DMS 273 (cell line): ENCODE data around the gene GHRHR.
A peak's percentile ranks its signal among the peaks of the same experiment; 100 is the strongest.

ENCODE experiments used
- DNase-seq: peaks from one replicate; lab custom pipeline; 2025; ENCODE audit not compliant: unreplicated experiment; lab: John Stamatoyannopoulos, UW

Gene GHRHR

DNA sequence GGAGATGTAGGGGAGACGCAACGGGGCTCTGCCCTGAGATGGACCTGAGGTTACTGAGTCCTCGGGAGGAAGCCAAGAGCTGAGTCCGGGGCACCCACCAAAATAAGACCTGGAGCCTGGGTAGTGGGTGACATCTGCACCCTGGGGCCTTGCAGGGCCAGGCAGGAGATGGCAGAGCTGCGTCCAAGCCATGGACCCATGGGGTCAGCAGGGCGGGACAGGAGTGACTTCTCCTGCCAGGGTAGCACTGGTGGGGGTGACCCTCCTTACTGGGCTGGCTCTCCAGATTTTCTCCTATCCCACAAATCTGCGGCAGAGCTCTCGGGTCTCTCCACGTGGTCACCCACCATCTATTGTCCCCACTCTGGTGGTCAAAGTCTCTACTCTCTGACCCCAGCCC lies 2.1 kb downstream of the GHRHR start:
- DNase-seq, result no peak

DNA sequence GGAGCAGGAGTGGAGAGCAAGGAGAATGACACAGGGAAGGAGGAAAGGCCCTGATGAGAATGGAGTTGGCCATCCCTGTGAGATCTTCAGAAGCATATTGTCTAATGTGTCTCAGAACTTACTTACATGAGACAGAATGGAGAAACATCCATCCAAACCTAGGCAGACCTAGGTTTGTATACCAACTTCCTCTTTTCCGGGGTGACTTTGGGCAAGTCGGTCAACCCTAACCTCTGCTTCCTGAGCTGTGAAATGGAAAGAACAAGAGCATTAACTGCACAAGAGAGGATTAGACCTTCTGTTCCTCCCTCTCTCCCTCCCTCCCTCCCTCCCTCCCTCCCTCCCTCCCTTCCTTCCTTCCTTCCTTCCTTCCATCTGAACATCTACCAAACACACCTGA lies 4.5 kb downstream of the GHRHR start:
- DNase-seq, result no peak

DNA sequence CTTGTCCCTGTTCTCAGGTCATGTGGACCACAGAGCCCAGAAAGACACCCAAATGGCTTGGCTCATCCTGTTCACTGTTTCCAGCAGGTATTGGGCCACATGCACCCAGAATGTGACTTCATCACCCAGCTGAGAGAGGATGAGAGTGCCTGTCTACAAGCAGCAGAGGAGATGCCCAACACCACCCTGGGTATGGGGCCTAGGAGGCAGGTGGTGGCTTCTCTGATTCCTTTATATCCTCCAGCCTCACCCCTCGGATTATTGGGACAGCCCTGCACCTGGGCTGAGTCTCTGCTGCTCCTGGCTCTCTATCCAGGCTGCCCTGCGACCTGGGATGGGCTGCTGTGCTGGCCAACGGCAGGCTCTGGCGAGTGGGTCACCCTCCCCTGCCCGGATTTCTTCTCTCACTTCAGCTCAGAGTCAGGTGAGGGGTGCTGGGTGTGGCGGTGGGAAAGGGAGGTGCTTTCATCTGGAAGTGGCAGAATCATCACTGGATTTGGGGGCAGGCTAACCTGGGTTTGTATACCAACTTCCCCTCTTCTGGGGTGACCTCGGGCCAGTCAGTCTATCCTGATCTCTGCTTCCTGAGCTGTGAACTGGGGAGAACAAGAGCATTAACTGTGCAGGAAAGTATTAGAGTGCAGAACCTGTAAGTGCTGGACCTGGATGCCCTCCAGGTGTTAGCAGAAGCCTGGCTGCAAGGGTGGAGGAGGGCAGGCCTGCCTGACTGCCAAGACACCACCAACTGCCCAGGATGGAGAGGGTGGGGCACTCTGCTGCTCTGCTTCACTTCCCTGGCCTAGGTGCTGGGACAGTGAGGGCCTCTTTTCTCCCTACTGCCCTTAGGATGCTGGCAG lies 5.2 kb downstream of the GHRHR start:
- no peak for DNase-seq

DNA sequence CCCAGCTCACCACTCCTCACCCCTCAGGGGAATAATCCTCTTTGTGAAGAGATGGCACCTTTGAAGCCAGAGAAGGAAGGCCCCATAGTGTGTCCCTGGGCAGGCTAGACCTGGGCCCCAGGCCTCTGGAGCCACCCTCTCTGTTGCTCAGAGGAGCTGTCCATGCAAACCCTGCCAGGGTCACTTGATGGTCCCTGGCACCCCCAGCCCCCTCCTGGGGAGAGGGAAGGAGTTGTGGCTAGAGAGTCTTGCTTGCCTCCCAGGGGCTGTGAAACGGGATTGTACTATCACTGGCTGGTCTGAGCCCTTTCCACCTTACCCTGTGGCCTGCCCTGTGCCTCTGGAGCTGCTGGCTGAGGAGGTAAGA lies 5.8 kb downstream of the GHRHR start:
- no peak for DNase-seq

DNA sequence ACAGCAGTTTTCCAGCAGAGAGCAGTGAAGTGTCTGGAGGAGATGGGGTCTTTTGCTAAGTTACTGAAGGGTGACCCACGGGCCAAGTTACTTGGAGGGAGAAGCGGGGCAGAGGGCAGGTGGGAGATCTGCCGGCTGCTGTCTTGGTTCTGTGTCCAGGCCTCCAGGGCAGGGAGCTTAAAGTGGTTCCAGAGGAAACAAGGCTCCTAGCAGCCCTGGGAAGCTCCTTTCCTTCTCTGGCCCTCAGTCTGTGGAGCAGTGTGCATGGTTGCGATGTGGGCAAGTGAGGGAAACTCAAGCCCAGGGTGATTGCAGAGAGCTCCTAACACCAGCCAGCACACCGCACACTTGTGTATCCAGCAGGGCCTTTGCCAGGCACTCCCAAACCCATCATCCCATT lies 6.3 kb downstream of the GHRHR start:
- DNase-seq, result no peak

DNA sequence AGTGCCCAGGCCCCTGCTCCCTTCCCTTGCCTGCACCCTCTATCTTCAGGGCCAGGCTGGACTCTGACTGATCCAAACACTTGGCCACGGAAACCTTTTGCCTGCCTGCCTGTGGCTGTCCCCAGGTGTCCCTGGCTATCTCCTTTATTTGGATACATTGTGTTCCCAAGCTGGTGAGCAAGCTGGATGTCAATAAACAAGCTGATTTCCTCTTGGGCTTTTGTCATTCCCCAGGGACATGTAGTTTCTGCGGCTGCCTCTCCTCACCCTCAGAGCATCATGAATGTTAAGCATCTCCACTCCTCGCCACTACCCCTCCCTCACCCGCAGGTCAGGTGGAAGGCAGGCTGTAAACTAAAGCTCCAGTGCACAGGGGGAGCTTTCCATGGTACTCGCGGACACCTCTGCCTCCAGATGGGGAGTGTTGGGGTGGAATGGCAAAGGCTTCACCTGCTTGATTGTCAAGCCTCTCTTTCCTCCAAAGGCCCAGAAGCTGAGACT lies 6.9 kb downstream of the GHRHR start:
- DNase-seq, result no peak

DNA sequence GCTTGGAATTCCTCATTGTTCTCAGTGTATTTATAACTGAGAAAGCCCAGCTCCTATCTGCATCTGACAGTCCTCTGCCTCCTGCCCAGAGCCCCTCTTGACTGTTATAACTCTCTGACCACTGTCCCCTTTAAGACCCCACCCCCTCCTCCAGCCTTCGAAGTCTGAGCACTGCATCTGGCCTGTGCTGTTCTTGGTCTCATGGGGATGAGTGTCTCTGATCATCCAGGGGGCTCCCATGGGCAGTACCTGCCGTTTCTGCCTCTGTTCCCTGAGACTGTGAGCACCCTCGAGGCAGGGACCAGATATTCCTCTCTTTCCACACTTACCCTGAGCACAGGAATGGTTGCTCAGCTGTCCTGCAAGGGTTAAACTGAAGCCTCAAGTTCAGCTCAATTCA lies 7.7 kb downstream of the GHRHR start:
- no peak for DNase-seq

DNA sequence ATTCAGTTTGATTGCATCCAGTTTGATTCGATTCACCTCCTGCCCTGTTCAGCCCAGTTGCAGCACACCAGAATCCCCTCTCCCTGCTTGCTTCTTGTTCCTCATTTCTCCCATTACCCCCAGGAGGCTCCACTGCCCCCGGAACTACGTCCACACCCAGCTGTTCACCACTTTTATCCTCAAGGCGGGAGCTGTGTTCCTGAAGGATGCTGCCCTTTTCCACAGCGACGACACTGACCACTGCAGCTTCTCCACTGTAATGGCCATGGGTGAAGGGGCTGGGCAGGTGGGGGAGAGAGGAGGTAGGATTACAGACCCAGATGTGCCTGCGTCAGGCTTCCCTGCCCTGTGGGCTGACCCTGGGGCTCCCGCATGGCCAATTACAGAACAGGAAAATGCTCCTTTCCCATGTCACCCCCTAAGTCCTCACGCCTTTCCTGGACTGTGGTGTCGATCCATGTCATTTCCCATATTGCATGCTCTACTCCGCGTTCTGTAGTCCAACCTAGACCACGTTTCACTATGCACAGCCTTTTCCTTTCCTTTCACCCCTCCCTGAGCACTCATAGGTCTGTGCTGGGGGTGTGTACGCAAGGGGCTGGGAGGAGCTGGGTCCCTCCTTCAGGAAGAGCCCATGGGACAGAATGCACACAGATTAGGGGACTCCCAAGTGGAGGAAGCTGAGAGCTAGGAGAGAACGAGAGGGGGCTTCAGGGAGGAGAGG lies 8.2 kb downstream of the GHRHR start:
- DNase-seq, result no peak

DNA sequence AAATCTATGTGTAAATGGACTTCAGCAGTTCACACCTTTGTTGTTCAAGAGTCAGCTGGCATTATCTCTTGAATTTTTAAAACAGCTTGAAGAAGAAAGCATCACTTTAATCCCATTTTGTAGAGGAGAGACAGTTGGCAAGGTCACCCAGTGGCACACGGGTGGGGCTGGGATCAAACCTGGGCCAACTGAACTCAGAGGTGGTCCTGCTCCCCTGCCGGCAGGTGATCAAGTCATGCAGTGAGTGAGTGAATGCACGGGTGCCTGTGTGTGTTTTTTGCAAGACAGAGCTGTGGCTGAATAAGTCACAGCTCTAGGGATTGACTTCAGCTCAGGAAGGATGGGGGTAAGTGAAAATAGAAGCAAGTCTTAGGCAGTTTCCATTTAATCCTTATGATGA lies 9.5 kb downstream of the GHRHR start:
- DNase-seq, result no peak

DNA sequence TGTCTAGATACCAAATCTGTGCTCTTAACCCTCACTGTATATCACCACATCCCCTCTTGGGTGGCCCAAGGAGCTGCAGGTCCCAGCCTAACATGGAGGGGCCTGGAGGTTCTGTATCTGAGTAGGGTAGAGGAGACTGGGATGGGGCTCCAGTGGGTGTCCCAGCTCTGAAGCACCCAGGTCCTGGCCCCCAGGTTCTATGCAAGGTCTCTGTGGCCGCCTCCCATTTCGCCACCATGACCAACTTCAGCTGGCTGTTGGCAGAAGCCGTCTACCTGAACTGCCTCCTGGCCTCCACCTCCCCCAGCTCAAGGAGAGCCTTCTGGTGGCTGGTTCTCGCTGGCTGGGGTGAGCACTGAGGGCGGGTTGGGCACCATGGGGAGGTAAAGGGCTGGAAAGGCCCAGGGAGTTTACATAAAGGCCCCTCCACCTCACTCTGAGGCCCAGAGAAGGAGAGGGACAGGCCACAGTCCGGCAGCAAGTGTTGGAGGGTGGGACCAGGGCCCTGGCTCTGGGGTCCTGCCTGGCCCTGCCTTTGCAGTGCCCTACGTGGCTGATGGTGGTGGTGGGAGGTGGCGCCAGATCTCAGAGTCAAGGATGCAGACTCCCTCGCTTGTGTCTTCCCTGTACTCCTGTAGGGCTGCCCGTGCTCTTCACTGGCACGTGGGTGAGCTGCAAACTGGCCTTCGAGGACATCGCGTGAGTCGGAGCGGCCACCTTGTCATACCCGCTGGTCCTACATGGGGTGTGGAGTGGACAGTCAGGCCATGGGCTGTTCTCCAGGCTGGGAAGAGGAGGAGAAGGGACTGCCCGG lies 10.2 kb downstream of the GHRHR start:
- DNase-seq, result no peak

DNA sequence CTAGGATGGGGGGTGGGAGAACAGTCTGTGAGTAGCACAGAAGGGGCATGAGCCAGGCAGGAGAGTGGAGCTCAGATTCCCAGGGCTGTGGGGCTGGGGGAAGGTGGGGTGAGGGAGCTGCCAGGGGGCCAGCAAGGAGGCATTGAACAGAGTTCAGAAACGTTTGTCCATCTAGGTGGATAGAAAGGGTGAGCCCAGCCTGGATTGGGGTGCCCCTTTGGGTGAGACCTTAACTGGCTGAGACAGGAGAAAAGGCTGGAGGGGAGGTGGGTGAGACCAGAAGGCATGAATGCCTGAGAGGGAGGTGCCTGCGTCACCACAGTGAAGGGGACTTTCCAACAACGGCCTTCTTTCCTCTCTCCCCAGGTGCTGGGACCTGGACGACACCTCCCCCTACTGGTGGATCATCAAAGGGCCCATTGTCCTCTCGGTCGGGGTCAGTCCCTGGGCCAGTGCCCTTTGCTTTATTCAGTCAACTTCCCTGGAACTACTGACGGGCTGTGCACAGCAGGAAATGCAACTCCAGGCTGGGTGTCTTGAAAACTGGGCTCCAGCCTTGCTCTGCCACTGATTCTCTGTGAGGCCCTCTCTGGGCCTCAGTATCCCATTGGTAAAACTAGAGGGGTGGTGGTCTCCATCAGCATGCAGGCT lies 11.0 kb downstream of the GHRHR start:
- DNase-seq, result peak; percentile 82

DNA sequence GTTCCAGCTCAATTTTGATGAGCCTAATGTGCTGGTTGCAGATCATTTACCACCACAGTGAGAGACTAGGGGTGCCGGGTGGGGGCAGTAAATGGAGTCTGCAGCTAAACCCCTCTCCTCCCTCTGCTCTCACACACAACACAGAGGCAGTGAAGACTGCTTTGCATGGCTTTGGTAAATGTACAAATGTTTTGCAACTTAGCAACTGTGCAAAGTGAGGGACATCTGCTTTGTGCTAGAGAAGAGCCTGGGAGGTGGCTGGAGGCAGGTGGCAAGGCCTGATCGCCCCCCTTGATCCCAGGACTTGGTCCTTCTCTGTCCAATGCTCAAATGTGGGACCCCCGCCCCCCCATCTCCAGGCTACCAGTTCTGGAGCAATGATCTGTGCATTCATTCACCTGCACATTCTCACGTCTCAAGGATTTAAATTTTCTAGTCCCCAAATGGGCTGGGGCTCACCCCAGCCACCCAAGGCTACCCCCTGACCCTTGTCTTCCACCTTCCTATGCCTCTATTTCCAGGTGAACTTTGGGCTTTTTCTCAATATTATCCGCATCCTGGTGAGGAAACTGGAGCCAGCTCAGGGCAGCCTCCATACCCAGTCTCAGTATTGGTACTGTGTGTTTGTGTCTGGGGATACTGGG lies 11.6 kb downstream of the GHRHR start:
- DNase-seq, result no peak

DNA sequence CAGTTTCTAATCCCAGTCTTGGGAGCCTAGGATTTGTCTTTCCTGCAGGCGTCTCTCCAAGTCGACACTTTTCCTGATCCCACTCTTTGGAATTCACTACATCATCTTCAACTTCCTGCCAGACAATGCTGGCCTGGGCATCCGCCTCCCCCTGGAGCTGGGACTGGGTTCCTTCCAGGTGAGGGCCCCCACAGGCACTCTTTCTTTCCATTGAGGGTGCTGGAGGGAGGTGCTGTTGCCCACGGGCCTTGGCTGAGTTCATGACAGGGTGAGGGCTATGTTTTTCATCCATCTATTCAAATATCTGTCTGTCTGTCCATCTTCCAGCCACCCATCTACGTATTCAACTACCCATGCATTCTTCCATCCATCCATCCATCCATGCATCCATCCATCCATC lies 12.6 kb downstream of the GHRHR start:
- DNase-seq, result no peak

DNA sequence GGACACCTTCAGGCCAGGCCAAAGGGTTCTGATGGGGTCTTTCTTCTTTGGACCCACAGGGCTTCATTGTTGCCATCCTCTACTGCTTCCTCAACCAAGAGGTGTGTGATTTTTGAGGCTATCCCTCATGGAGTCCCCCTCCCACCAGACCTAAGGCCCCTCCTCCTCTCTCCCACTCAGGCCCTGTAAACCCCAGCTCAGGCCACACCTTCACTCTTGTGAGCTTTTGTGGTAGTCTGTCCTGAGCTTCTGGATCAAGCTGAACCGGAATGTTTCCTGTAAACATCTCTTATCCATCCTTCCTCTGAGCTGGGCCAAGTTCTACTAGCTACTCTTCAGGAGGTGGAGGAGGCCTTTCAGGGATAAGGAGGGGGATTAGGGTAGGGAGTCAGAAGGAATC lies 13.5 kb downstream of the GHRHR start:
- DNase-seq, result no peak

DNA sequence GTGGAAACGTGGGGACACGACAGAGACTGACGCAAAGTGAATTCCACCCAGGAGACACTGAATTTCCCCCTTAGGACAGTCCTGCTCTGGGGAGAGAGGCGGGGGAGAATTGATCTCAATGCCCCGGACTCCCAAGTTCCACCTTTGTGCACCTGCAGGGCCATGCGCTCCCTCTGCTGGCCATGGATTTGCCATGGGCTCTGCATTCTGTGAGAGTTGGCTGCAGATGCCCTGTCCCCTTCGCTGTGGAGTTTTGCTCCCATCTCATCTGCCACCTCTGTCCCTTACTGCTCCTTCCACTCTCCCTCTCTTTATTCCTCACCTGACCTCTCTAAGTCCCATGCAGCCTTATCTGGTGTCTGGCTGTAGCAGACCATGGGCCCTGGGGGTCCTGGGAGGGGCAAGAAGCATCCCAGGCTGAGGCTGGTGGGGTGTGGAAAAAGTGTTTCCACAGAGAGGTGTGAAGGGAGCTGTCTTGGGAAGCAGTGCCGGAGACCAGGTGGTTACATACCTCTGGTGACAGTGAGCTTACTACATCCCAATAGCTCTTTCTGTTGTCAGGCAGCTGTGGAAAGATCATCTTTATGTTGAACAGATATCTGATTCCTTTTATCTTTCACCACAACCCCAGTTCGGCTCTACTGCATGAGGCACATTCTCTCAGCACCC lies 14.3 kb downstream of the GHRHR start:
- peak; percentile 84 for DNase-seq

DNA sequence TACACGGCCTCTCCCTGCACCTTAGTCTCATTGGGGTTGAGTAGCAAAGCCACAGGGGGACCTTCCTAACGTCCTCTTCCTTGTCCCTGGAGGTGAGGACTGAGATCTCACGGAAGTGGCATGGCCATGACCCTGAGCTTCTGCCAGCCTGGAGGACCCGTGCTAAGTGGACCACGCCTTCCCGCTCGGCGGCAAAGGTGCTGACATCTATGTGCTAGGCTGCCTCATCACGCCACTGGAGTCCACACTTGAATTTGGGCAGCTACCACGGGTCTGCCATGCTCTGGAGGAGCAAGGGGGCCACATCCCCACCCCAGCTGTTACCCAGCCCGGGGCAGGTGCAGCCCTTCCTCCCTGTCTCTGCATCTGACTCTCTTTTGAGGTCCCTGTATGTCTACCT lies 15.3 kb downstream of the GHRHR start:
- DNase-seq, result no peak

DNA sequence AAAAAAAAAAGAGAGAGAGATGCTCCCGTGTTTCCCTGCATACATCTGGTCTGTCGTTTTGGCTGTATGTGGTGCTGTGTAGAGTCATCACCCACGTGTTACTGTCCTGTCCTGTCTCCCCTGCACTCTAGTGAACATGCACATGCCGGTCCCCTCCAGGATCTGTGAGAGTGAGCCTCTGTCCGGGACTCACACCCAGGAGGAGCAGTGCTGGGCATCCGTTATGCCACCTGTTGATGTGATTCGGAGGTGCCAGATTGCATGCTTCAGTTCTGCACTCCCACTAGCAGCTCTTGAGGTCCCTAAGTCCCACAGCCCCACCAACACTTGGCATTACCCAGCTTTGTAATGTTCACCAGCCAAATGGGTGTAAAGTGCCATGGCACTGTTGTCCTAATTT lies 16.4 kb downstream of the GHRHR start:
- DNase-seq, result peak; percentile 59

DNA sequence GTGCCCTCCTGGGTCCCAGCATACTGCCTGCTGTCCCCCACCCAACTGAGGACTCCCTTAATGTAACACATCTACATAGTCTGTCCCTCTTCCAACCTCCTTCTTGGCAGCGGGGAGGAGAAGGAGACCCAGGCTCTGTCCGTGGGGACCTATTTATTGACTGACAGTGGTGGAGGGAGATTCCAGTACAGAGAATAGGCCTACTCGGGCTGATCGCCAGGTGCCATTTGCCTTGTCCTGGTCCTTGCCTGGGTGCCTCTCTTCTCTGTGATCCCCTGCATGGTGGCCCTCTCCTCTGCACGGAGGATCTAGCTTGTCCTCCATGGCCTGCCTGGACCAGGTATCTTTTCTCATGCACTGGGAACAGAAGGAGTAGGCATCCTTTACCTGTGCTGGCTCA lies 17.0 kb downstream of the GHRHR start:
- DNase-seq, result no peak

DNA sequence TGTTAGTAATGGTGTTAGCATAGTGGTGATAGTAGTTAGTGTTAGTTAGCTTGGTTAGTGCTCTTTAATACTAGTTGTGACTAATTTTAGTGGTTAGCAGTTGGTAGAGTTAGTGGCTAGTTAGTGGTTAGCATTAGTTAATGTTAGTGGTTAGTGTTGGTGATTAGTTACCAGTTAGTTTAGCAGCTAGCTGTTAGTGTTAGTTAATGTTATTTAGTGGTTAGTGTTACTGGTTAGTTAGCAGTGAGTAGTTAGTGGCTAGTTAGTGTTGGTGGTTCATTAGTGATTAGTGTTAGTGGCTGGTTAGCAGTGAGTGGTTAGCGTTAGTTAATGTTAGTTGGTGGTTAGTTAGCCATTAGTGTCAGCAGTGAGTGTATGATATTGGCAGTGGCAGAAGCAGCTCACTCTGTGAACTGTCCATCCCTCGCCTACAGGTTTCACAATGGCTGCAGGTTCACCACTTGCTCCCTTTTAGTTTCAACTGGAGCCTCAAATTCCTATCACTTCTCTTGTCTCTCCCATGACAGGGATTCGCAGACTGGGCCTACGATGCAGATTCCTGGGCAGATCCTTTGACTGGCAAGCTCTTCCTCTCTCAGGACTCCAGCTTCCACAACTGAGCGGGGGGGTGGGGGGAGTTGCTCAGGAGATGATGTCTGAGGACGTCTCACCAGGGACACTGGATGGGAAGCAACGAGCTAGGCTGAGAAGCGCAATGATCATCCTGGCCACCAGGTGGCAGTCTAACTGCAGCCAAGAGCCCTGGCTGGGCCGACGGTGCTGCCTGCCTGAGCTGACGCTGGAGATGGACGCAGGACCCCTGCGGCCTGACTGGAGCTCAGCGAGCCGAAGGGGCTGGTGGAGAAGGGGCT lies 19.5 kb downstream of the GHRHR start:
- DNase-seq, result peak; percentile 96
